GM18505 (cell line): ENCODE measurements around the gene CRTC1.

Experiments used
- ATAC-seq: cut with Tn5 transposase; IDR thresholded peaks from one replicate; pipeline ENCODE4 v1.9.1; 2021; ENCODE audit not compliant: unreplicated experiment
- POLR2A ChIP-seq: IDR thresholded peaks from 4 replicates; pipeline ENCODE4 v1.6.1; 2011; ENCODE audit warnings: borderline replicate concordance; ENCODE audit not compliant: insufficient read depth, insufficient read length; ENCODE audit errors: extremely low read depth

Gene CRTC1

DNA sequence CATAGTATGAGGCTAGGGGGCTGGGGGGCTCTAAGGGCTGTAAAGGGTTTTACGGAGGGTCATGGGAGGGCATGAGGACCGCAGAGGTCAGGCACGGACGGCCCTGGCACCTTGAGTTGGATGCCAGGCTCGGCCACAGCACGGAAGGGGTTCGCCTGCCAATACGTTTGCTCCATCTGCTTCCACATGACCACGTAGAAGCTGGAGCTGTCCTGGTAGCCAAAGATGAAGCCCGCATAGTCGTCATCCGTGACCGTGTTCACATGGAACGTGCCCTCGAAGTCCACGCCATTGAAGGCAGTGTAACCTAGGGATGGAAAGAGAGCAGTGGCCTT lies 101.3 kb downstream of the CRTC1 start:
- ATAC-seq = no peak
- no peak for TF ChIP-seq POLR2A

DNA sequence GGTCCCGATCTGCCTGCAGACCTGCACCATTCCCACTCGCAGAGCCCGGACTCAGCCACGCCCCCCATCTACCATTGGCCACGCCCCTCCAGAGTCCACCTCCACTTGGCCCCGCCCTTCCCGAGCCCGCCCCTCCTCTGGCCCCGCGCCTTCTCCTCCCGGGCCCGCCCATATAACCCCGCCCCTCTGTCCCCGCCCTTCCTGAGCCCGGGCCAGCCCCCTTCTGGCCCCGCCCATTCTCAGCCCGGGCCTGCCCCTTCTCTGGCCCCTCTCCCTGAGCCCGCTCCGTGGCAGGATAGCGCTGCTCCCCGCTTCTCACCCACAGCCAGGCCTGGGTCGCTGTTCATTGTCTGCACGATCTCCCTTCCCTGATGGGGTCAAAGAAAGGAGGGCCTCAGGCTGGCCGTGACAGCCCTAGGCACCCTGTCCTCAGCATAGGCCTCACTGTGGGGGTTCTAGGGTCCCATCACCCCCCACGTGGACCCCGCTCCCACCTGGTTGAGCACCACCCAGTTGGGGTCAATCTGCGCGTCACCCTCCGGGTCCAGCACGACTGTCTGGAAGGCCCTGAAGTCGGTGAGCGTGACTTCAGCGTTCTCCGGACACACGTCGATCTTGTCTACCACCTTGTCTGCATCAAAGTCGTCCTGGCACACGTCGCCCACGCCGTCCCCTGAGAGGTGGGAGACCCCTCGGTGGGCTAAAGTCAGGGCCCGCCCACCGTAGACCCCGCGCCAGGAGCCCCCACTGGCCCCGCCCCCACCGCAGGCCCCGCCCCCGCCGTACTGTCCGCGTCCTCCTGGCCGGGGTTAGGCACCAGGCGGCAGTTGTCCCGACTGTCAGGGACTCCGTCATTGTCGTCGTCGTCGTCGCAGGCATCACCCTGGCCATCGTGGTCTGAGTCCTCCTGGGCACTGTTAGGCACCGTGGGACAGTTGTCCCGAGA lies 102.0 kb downstream of the CRTC1 start:
- no peak for ATAC-seq
- TF ChIP-seq POLR2A = no peak

DNA sequence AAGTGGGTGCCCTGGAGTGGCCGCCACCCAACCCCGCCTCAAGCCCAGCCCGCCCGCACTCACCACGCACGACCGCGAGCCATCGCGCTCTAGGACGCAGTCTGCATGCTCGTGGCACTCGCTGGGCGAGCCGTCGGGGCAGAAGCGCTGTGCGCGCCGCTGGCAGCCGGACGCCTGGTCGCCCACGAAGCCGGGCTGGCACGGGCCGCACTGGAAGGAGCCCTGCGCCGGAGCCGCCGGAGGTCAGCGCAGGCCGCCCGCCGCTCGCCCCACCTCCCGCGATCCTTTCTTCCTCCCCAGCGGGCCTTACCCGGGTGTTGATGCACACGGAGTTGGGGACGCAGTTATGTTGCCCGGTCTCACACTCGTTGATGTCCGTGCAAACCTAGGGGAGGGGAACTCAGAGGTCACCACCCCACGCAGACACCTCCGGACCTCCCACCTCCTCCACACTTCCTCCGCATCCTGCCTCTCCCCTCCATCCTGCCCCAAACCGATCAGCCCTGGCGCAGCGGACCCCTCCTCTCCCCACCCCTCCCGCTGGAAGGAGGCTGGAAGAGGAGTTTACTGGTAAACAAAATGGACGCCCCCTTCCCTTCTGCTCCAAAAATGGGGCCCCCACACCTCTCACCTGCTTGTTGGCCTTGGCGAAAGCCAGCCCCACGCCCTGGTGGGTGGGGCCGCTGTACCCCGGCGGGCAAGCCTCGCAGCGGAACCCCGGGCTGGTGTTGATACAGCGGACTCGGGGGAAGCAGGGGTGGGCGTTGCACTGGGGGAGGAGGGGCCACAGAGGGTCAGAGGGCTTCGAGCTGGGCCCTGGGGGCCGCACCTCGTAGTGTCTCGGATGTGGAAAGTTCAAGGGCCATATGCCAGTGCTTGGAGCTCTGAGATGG lies 105.3 kb downstream of the CRTC1 start:
- no peak for TF ChIP-seq POLR2A
- ATAC-seq = no peak

DNA sequence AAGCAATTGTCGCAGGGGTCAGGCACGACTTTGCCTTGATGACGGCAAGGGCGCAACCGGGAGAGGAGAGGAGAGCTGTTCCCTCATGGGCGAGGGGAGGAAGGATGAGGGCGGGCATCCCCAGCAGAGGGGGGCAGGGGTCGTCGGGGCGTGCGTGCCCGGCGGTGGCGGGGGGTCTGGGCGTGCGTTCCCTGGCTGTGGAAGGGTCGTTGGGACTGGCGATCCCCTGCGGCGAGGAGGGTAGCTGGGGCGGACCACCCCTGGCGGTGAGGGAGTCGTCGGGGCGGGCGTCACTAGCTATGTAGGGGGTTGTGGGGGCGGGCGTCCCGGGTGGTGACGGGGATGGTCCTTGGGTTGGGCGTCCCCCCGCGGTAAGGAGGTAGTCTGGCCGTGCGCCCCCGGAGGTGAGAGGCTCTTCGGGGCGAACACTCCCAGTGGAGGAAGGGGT lies 106.0 kb downstream of the CRTC1 start:
- TF ChIP-seq POLR2A = no peak
- no peak for ATAC-seq

DNA sequence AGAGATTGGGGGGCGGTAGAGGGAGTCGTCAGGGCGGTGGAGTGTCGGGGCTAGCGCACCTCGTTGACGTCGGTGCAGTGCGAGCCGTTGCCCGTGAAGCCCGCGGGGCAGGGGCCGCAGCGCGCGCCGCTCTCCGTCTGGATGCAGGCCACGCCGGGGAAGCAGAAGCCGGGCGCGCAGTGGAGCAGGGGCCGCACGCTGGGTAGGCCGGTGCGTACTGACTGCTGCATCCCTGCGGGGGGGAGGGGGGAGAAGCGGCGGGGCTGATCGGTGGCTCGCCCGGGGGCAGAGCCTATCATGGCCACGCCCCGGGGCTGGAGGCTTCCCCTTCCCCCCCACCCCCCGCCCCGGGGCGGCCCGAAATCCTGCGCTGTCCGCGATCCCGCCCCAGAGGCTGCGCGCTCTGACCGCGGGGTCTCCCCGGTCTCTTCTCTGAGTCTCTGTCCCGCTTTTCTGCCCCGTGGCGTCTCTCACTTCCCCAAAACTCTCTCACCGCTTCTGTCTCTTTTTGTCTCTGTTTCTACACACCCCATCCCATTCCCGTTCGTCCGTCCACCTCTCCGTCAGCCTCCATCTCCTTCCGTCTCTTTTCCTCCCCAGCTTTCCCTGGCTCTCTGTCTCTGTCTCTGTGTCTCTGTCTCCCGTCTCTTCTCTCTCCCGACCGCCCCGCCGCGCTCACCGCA lies 106.5 kb downstream of the CRTC1 start:
- ATAC-seq = no peak
- TF ChIP-seq POLR2A = no peak

DNA sequence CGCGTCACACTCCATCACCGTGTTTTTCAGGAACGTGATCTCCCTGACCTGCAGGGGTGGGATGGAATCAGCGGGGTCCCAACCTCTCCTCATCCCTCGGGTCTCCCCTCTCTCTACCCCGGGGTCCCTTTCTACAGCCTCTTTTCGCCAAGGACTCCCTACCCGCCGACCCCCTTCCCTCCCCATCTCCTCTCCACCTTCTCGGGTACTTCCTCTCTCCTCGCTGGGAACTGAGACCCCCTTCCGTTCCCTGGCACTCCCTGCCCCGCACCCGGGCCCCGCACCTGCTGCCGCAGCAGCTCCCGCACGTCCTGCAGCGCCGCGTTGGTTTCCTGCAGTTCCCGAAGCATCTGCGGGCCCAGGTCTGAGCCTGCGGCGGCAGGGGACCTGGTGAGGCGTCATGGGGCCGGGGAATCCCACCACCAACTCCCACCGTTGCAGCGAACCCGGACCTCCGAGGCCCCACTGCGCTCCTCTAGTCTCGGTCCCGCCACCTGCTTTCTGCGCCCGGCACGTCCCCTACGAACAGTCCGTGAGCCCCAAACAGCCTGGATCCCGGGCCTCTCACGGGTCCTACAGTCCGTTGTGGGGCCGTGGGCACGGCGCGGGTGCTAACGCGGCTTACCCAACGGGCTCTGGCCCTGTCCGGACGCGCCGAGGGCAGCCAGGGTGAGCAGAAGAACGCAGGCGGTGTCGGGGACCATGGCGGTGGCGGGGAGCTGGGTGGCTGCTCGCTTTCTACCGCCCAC lies 107.3 kb downstream of the CRTC1 start, which contains the start of gene COMP:
Gene COMP (minus strand): TSS at position 740 of the 749 bp plus-strand sequence. CDS start 36 bp downstream, at position 704.
- ATAC-seq = no peak
- TF ChIP-seq POLR2A = no peak

DNA sequence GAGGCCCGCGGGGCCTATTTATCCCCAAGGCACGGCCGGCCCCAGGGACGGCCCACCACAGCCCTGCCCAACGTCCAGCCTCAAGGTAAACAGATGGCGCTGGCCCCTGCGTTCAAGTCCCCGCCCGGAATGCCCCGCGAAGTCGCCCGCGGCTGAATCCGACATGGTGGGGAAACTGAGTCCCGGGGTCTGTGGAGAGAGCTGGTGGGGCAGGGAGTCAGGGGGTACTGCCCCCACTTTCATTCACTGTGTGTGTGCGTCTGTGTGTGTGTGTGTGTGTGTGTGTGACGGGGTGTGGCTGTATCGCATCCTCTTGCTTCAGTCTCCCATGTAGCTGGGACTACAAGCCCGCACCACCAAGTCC lies 107.8 kb downstream of the CRTC1 start:
- TF ChIP-seq POLR2A = no peak
- ATAC-seq = no peak

DNA sequence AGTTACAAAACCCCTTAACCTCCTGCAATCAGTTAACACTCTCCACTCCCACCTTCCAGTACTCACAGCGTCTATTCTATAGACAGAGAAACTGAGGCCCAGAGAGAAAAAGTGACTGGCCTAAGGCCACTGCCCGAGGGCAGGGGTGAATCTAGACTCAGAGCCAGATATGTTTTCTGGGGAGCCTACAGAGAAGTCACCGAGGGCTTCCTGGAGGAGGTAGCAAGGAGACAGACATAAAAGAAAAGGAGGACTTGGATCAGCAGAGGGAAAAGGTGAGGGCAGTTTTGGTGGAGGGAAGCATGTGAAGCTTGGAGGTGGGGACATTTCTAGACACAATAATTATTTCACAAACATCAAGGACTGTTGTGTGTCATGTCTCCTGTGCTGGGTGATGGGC lies 109.2 kb downstream of the CRTC1 start:
- no peak for TF ChIP-seq POLR2A
- ATAC-seq = no peak

DNA sequence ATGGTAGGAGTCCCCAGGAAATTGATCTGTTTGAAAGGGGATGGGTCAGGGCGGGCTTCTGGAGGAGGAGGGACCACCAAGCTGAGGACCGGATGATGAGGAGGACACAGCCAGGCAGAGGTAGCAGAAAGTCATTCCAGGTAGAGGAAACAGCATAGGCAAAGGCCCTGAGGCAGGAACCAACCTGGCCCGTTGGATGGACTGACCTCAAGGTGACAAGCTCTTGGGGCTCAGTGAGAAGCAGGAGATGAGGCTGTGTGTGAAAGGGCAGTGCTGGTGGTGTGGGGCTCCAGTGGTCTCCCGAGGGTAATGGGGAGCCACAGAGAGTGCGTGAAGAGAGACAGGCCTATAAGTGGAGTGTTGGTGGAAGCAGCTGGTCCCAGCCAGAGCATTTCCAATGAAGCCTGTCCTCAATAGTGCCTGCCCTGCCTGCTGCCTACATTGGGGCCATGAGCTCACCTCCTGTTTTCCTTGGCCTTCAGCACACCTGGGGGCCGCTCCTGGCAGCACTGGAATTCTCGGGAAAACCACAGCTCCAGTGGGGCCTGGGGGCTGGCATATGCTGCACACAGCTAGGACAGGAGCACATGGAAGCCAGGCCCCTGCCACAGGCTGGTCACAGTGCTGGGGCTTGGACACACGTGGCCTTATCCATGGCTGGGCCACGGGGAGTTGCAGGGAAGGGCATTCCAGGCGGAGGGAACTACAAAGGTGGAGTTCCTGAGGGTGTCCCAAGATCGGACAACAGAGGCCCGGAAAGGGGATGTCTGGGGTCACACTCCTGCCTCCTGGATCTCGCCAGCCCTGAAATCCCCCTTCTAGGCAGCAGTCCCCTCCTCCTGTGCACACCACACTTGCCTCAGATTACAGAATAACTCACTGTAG lies 109.9 kb downstream of the CRTC1 start:
- no peak for ATAC-seq
- TF ChIP-seq POLR2A = no peak

DNA sequence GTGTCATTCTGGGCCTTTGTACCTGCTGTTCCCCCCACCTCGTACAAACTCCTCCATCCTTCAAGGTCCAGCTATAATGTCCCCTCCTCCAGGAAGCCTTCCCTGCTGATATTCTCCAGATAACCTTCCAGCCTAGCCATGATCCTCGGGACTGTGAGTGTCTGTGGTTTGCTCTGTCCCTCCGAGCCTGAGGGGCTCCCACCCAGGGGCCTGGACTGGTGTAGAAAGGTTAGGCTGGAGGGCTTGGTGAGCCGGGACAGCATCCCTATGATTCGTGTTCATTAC lies 110.5 kb downstream of the CRTC1 start:
- TF ChIP-seq POLR2A = no peak
- no peak for ATAC-seq

DNA sequence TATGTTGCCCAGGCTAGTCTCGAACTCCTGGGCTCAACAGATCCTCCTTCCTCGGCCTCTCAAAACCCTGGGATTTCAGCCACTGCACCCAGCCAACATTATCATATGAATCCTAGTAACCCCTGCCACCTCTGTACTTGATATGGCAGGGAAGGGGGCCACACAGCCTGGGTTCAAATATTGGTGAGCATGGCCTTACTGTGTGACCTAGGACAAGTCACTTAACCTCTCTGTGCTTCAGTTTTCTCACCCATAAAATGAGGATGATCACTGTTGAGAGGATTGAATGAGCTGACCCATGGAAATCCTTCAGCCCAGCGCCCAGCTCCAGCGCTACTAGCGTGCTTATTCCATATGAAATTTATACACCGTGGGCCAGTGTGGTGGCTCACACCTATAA lies 111.2 kb downstream of the CRTC1 start:
- no peak for TF ChIP-seq POLR2A
- ATAC-seq = no peak

DNA sequence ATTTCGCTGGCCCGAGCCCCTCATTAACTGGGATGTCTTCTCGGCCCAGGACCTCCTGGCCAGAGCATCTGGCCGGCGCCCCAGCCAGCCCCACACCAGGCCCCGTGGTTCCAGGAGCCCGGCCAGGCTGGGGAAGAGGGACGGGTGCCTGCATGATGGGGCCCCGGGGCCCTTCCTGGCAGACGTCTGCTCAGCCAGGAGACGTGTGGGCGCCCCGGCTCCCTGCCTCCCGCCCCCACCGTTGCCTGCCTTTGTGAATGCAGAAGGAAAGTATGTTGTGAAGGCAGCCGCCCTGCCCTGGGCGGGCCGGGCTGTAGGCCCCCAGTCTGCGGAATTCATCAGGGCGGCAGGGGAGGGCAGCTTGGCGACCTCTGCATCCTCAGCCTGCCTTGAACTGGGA lies 112.1 kb downstream of the CRTC1 start:
- no peak for ATAC-seq
- no peak for TF ChIP-seq POLR2A

DNA sequence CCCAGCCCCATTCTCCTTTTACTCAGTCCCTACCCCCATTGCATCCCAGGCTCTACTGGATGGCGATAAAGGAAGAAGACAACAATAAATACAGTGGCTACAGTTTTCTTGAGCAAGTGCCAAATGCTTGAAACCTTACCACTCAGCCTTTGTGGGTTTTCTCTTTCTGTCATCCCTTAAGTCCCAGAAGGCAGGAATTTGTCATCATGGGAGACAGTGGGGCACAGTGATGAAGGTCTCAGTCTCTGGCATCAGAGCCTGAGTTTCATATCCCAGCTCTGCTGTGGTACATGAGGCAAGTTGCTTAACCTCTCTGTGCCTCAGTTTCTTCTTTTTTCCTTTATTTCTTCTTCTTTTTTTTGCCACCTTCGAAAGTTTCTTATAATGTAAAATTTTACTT lies 112.8 kb downstream of the CRTC1 start:
- ATAC-seq = no peak
- no peak for TF ChIP-seq POLR2A
